Astrocyte (in vitro differentiated cells and primary cell): ENCODE results near the gene MST1. TPM values are rescaled to one million over a fixed set of nuclear protein-coding genes. Genes with fewer than 3 reads are reported as not detected.

Experiments
- DNase-seq: peaks from one replicate; pipeline ENCODE4 v3.0.0-alpha.2; 2010; ENCODE audit warnings: low read depth
- FAIRE-seq: peaks from 2 replicates; lab custom pipeline; 2011; peaks lifted over from hg19 to GRCh38; lab: Jason Lieb, UNC
- H2AFZ ChIP-seq: 2 replicates; pipeline ENCODE4 v1.6.0; 2012; ENCODE audit warnings: low read depth, low read length, inconsistent platforms
- H3K27ac ChIP-seq: 2 replicates; pipeline ENCODE4 v1.5.1; 2011; ENCODE audit warnings: low read depth, low read length, inconsistent platforms
- H3K27me3 ChIP-seq: 2 replicates; pipeline ENCODE4 v1.6.0; 2011; ENCODE audit warnings: low read length, inconsistent platforms; ENCODE audit not compliant: insufficient read depth
- H3K36me3 ChIP-seq: 2 replicates; pipeline ENCODE4 v1.5.1; 2011; ENCODE audit warnings: low read length, inconsistent platforms; ENCODE audit not compliant: insufficient read depth
- H3K4me1 ChIP-seq: 2 replicates; pipeline ENCODE4 v1.5.1; 2011; ENCODE audit warnings: low read length, inconsistent platforms; ENCODE audit not compliant: insufficient read depth
- H3K4me2 ChIP-seq: 2 replicates; pipeline ENCODE4 v1.6.0; 2012; ENCODE audit warnings: low read length, inconsistent platforms
- H3K4me3 ChIP-seq: 2 replicates; pipeline ENCODE4 v1.5.1; 2011; ENCODE audit warnings: low read depth, mild to moderate bottlenecking, low read length, inconsistent platforms; ENCODE audit not compliant: insufficient read depth
- H3K79me2 ChIP-seq: 2 replicates; pipeline ENCODE4 v1.6.0; 2012; ENCODE audit warnings: mild to moderate bottlenecking, low read length, inconsistent platforms; ENCODE audit not compliant: insufficient read depth
- H3K9ac ChIP-seq: 2 replicates; pipeline ENCODE4 v1.6.0; 2012; ENCODE audit warnings: mild to moderate bottlenecking, low read length, inconsistent platforms
- H3K9me3 ChIP-seq: 2 replicates; pipeline ENCODE4 v1.5.1; 2012; ENCODE audit warnings: low read depth, mild to moderate bottlenecking, low read length, inconsistent platforms; ENCODE audit not compliant: insufficient read depth
- H4K20me1 ChIP-seq: 2 replicates; pipeline ENCODE4 v1.6.0; 2012; ENCODE audit warnings: low read length, inconsistent platforms; ENCODE audit not compliant: insufficient read depth
- H3K27ac Mint-ChIP-seq: one replicate; pipeline ENCODE4 v1.8.0; 2021; ENCODE audit warnings: mild to moderate bottlenecking, mixed read lengths; ENCODE audit not compliant: unreplicated experiment
- H3K27me3 Mint-ChIP-seq: one replicate; pipeline ENCODE4 v1.8.0; 2021; ENCODE audit warnings: low read depth, mixed read lengths; ENCODE audit not compliant: unreplicated experiment
- H3K36me3 Mint-ChIP-seq: one replicate; pipeline ENCODE4 v1.8.0; 2021; ENCODE audit warnings: low read depth, mixed read lengths; ENCODE audit not compliant: unreplicated experiment
- H3K4me1 Mint-ChIP-seq: one replicate; pipeline ENCODE4 v1.8.0; 2021; ENCODE audit warnings: low read depth, mixed read lengths; ENCODE audit not compliant: unreplicated experiment
- H3K4me3 Mint-ChIP-seq: one replicate; pipeline ENCODE4 v1.8.0; 2021; ENCODE audit warnings: mild to moderate bottlenecking, moderate library complexity, mixed read lengths; ENCODE audit not compliant: unreplicated experiment
- H3K9me3 Mint-ChIP-seq: one replicate; pipeline ENCODE4 v1.8.0; 2021; ENCODE audit warnings: mild to moderate bottlenecking, mixed read lengths; ENCODE audit not compliant: unreplicated experiment
- CTCF ChIP-seq: IDR thresholded peaks from 2 replicates; pipeline ENCODE4 v1.5.1; 2011; ENCODE audit warnings: low read depth, mild to moderate bottlenecking, inconsistent platforms, low read length, moderate library complexity; ENCODE audit not compliant: insufficient read depth
- EZH2 ChIP-seq: IDR thresholded peaks from 2 replicates; pipeline ENCODE4 v1.6.1; 2012; ENCODE audit warnings: mild to moderate bottlenecking, low read length, inconsistent platforms; ENCODE audit not compliant: insufficient read depth
- total RNA-seq: library from RNA; stranded (reverse); gene quantifications from 2 replicates; pipeline ENCODE4 v1.2.1, GENCODE V29; 2021

Gene MST1
- total RNA-seq, 1 donor from 2014 or later = 9.3 TPM

DNA sequence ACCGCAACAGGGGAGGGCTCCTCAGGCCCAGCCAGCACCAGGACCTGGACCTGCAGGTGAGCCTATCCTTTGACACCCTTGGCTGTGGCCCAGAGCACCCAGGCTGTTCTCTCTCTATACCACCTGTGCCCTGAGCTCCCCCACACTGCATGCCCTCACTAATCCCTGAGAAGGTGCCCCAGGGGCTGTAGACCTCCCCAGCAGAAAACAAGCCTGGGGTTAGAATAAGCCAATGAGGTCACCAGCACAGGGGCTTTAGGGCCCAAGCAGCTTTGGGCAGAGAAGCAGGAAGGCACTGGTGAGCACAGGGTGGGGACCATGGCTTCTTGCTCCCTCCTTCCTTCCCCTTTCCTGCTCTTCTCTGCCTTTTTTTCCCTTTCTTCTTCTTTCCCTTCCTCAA is 25.4 kb downstream of the MST1 start:
- peaks cover 2% of the 10 kb centered on the region for H3K36me3 Mint-ChIP-seq
- no peaks in the 10 kb centered on the region for H3K27me3 ChIP-seq
- no peaks in the 10 kb centered on the region for H3K79me2 ChIP-seq
- H3K9me3 Mint-ChIP-seq = no peaks in the 10 kb centered on the region
- H3K27me3 Mint-ChIP-seq = peaks cover 11% of the 10 kb centered on the region
- H3K9me3 ChIP-seq = no peaks in the 10 kb centered on the region
- no peak overlapping the region for H2AFZ ChIP-seq
- no peak overlapping the region for H3K9ac ChIP-seq
- FAIRE-seq = no peak
- H3K4me3 Mint-ChIP-seq = no peak overlapping the region
- peaks cover 11% of the 10 kb centered on the region for H3K4me1 Mint-ChIP-seq
- H3K4me2 ChIP-seq = no peak overlapping the region
- H3K36me3 ChIP-seq = no peaks in the 10 kb centered on the region
- no peaks in the 10 kb centered on the region for H4K20me1 ChIP-seq
- DNase-seq = no peak
- H3K27ac ChIP-seq = no peak overlapping the region
- H3K4me1 ChIP-seq = peaks cover 7% of the 10 kb centered on the region
- H3K27ac Mint-ChIP-seq = no peak overlapping the region
- H3K4me3 ChIP-seq = no peak overlapping the region
- no peak for TF ChIP-seq EZH2
- no peak for TF ChIP-seq CTCF

- H3K36me3 Mint-ChIP-seq = peaks cover 2% of the 10 kb centered on the region
- DNase-seq (no peak), FAIRE-seq (no peak)
- Histone ChIP-seq H3K79me2 (no peaks in the 10 kb centered on the region), H4K20me1 (no peaks in the 10 kb centered on the region), H3K9me3 (no peaks in the 10 kb centered on the region), H3K27me3 (no peaks in the 10 kb centered on the region), H3K36me3 (no peaks in the 10 kb centered on the region), H3K4me2 (no peak overlapping the region), H3K4me3 (no peak overlapping the region), H3K4me1 (no peaks in the 10 kb centered on the region), H3K9ac (no peak overlapping the region), H3K27ac (no peak overlapping the region), H2AFZ (no peak overlapping the region)
- H3K4me1 Mint-ChIP-seq = peaks cover 3% of the 10 kb centered on the region
- TF ChIP-seq CTCF = no peak
- TF ChIP-seq EZH2 = no peak
- H3K9me3 Mint-ChIP-seq = no peaks in the 10 kb centered on the region
- H3K27me3 Mint-ChIP-seq = peaks cover 18% of the 10 kb centered on the region
- H3K4me3 Mint-ChIP-seq = no peak overlapping the region
- no peak overlapping the region for H3K27ac Mint-ChIP-seq
These were observed 26.4 kb downstream of the MST1 start for GRCh38 chr3:49662720-49663413.

GRCh38 chr3:49662021-49662420 is 27.3 kb downstream of the MST1 start:
- no peak overlapping the region for H2AFZ ChIP-seq
- Mint-ChIP-seq H3K27me3 (peaks cover 25% of the 10 kb centered on the region), H3K4me3 (no peak overlapping the region), H3K36me3 (peaks cover 2% of the 10 kb centered on the region), H3K4me1 (peaks cover 3% of the 10 kb centered on the region), H3K27ac (no peak overlapping the region), H3K9me3 (no peaks in the 10 kb centered on the region)
- H3K27me3 ChIP-seq = no peaks in the 10 kb centered on the region
- no peak overlapping the region for H3K4me3 ChIP-seq
- no peaks in the 10 kb centered on the region for H3K36me3 ChIP-seq
- no peaks in the 10 kb centered on the region for H3K79me2 ChIP-seq
- no peaks in the 10 kb centered on the region for H4K20me1 ChIP-seq
- TF ChIP-seq CTCF = no peak
- no peak overlapping the region for H3K4me2 ChIP-seq
- DNase-seq (no peak), FAIRE-seq (no peak)
- H3K4me1 ChIP-seq = no peaks in the 10 kb centered on the region
- H3K9me3 ChIP-seq = no peaks in the 10 kb centered on the region
- no peak overlapping the region for H3K9ac ChIP-seq
- H3K27ac ChIP-seq = no peak overlapping the region
